Lower leg skin (tissue), 4 donors: ENCODE results near the gene ACTG1. TPM values are rescaled to one million over a fixed set of nuclear protein-coding genes. Genes with fewer than 3 reads are reported as not detected.

Experiments
- DNase-seq, 2 donors: peaks; one replicate each; pipeline ENCODE4 v3.0.0-alpha.2; 2019; ENCODE audit warnings: low spot score in 2 of 2
- H3K4me3 ChIP-seq: fragments of 200-600 bp; sonication (generic); 2 replicates; pipeline ENCODE4 v1.5.1; 2017; ENCODE audit warnings: mild to moderate bottlenecking, low read depth; ENCODE audit not compliant: poor library complexity, severe bottlenecking
- POLR2A ChIP-seq, 2 donors: fragments of 450-650 bp; IDR thresholded peaks; one replicate each; pipeline ENCODE4 v1.6.1; 2016 to 2017; ENCODE audit warnings: antibody characterized with exemption in 2 of 2, mild to moderate bottlenecking in 1 of 2, moderate library complexity in 1 of 2
- WGBS, 2 donors: methylation state at CpG; one replicate each; pipeline ENCODE4 v1.1.5; 2018; 5-methylcytosine and 5-hydroxymethylcytosine counted together
- intact Hi-C: fragments of 100-400 bp; cut with DNase I; formaldehyde crosslinking; loops from one replicate; pipeline ENCODE4 v1.15.0; 2023; ENCODE audit warnings: low total_unique reads
- total RNA-seq, 4 donors: library from RNA; depleted of rRNA; stranded (reverse); fragments of >200 nt; gene quantifications; one replicate each; pipeline ENCODE4 v1.1.0, GENCODE V29; 2016
- TF ChIP-seq, protein P1 (sequence below), 3 donors: fragments of 450-650 bp; IDR thresholded peaks; one replicate each; pipeline ENCODE4 v1.5.1; 2016; ENCODE audit warnings: antibody characterized with exemption in 3 of 3, mild to moderate bottlenecking in 3 of 3, moderate library complexity in 2 of 3

ACTG1 gene
- total RNA-seq, 4 donors from 2014 or later, result 3,349 to 4,521 (median 4,085) TPM

DNA sequence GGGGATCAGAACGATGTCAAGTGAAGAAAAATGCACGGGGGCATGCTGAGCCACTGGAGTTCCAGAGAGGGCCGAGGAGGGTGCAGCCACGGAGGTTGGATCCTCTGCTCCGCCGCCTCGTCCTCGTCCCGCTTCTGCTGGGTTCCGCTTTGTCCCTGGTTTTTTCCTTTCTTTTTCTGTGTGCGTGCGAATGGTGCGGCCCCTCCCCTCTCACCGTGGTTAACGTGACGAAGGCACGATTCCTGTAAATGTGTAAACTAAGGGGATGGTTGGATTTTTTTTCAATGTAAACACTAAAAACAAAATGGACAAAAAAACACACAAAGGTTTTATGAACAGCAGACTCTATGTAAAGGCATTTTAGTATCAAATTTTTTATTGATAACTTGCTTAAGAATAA, 46.7 kb downstream of the ACTG1 start:
- no peak overlapping the region for H3K4me3 ChIP-seq
- no peak for TF ChIP-seq POLR2A (IDR thresholded peaks at IDR 0.05)
- TF ChIP-seq, protein P1, sequence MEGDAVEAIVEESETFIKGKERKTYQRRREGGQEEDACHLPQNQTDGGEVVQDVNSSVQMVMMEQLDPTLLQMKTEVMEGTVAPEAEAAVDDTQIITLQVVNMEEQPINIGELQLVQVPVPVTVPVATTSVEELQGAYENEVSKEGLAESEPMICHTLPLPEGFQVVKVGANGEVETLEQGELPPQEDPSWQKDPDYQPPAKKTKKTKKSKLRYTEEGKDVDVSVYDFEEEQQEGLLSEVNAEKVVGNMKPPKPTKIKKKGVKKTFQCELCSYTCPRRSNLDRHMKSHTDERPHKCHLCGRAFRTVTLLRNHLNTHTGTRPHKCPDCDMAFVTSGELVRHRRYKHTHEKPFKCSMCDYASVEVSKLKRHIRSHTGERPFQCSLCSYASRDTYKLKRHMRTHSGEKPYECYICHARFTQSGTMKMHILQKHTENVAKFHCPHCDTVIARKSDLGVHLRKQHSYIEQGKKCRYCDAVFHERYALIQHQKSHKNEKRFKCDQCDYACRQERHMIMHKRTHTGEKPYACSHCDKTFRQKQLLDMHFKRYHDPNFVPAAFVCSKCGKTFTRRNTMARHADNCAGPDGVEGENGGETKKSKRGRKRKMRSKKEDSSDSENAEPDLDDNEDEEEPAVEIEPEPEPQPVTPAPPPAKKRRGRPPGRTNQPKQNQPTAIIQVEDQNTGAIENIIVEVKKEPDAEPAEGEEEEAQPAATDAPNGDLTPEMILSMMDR (IDR thresholded peaks at IDR 0.05), result no peak
- no peak for DNase-seq
- WGBS, 2 donors, result 86 to 88% methylated on average over 17 of the region's 17 CpGs
- intact Hi-C loops, result no loop called here

DNA sequence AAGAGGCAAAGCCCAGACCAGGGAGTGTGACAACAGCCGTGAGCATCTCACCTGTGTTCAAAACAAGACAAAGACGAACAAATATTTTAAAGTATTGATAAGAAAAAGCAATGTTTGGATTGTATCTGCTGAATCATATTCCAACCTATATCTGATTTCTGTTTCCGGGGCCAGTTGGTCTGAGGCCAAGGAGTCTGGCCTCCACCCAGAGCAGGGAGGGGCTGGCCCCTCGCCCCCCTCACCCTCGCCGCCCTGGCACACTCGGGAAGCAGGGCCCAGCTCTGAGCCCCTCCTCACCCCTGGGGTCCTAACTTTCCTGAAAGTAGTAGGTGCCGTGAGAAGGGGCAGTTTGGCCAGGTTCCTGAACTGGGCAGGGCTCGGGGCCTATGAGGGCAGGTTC, 48.0 kb downstream of the ACTG1 start:
- no peak overlapping the region for H3K4me3 ChIP-seq
- TF ChIP-seq POLR2A (IDR thresholded peaks at IDR 0.05), result no peak
- TF ChIP-seq, protein P1 (IDR thresholded peaks at IDR 0.05), result no peak
- 76 to 80% methylated on average over 9 of the region's 9 CpGs for WGBS, 2 donors
- intact Hi-C loops, result no loop called here
- no peak for DNase-seq

DNA sequence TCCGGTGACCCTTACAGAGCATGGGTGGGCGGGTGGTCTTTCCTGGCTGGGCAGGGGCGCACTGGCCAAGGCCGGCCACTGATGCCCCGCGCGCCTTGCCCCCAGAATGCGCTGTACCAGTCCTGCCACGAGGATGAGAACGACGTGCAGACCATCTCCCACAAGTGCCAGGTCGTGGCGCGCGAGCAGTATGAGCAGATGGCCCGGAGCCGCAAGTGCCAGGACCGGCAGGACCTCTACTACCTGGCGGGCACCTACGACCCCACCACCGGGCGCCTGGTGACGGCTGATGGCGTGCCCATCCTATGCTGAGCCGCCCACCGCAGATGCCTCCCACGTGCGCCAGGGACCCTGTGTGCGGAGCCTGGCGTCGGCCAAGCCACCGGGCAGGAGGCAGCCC, 49.1 kb downstream of the ACTG1 start:
- no peak for TF ChIP-seq POLR2A (IDR thresholded peaks at IDR 0.05)
- TF ChIP-seq, protein P1 (IDR thresholded peaks at IDR 0.05), result no peak
- 94 to 97% methylated on average over 27 to 32 of the region's 32 CpGs for WGBS, 2 donors
- intact Hi-C loops, result no loop called here

DNA sequence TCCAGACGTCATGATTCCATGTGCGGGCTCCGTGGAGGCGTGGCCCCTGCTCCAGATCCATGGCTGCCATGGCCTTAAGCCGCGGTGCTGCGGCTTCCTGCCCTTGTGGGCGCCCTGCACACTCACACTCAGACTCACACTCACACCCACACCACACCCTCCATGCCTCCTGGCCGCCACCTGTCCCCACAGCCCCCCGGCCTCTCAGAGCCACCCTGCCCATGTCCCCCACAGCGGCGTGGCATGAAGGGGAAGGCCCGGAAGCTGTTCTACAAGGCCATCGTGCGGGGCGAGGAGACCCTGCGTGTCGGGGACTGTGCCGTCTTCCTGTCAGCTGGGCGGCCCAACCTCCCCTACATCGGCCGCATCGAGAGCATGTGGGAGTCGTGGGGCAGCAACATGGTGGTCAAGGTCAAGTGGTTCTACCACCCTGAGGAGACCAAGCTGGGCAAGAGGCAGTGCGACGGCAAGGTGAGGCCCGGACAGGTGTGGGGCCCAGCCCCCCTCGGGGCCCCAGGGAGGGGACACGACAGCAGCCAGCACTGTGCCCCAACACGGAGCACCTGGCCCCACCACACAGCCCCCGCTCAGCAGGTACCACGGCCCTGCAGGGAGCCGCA, 50.0 kb downstream of the ACTG1 start:
- TF ChIP-seq, protein P1 (IDR thresholded peaks at IDR 0.05), result no peak
- TF ChIP-seq POLR2A (IDR thresholded peaks at IDR 0.05), result no peak
- intact Hi-C loops, result no loop called here
- no peak overlapping the region for H3K4me3 ChIP-seq
- WGBS, 2 donors, result 95 to 97% methylated on average over 25 to 28 of the region's 33 CpGs
- DNase-seq, result no peak

More for the DNA sequence above, 49.1 kb downstream of the ACTG1 start:
- DNase-seq, result no peak
- H3K4me3 ChIP-seq, result no peak overlapping the region

DNA sequence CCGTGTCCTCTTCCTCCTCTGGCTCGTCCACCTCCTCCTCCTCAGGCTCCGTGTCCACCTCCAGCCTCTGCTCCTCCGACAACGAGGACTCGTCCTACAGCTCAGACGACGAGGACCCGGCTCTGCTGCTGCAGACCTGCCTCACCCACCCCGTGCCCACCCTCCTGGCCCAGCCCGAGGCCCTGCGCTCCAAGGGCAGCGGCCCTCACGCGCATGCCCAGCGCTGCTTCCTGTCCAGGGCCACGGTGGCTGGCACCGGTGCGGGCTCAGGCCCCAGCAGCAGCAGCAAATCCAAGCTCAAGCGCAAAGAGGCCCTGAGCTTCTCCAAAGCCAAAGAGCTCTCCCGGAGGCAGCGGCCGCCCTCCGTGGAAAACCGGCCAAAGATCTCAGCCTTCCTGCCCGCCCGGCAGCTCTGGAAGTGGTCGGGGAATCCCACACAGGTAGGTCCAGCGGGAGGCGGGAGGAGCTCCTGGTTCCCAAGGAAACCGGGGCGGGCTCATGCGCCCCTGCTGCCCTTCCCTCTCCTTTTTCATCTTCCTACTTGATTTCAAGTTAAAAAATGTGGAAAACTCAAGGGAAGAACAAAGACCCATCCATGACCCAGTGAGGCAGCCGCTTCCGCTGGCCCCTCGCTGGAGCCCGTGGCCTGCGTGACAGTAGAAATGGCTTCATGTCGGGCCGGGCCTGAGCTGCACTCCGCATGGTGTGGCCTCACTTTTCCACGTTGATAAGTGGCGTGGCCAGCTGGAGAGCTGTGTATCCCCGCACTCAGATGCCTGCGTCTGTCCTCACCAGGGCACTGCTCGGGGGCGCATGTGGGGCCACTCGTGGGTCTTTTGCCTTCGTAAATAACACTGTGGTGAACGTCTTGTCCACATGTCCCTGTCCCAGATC, 50.7 kb downstream of the ACTG1 start:
- TF ChIP-seq, protein P1 (IDR thresholded peaks at IDR 0.05), result no peak
- no peak for TF ChIP-seq POLR2A (IDR thresholded peaks at IDR 0.05)
- no peak for DNase-seq
- intact Hi-C loops, result no loop called here
- no peak overlapping the region for H3K4me3 ChIP-seq
- WGBS, 2 donors, result 91 to 93% methylated on average over 46 to 50 of the region's 50 CpGs
